Activated effector memory CD4-positive, alpha-beta T cell treated with Interleukin-2 at 50 U/mL for 16 hours (primary cell): ENCODE measurements around the gene MMRN1.

ENCODE experiments used
- DNase-seq: peaks from one replicate; pipeline ENCODE4 v3.0.0-alpha.2; 2020

Gene MMRN1, protein sequence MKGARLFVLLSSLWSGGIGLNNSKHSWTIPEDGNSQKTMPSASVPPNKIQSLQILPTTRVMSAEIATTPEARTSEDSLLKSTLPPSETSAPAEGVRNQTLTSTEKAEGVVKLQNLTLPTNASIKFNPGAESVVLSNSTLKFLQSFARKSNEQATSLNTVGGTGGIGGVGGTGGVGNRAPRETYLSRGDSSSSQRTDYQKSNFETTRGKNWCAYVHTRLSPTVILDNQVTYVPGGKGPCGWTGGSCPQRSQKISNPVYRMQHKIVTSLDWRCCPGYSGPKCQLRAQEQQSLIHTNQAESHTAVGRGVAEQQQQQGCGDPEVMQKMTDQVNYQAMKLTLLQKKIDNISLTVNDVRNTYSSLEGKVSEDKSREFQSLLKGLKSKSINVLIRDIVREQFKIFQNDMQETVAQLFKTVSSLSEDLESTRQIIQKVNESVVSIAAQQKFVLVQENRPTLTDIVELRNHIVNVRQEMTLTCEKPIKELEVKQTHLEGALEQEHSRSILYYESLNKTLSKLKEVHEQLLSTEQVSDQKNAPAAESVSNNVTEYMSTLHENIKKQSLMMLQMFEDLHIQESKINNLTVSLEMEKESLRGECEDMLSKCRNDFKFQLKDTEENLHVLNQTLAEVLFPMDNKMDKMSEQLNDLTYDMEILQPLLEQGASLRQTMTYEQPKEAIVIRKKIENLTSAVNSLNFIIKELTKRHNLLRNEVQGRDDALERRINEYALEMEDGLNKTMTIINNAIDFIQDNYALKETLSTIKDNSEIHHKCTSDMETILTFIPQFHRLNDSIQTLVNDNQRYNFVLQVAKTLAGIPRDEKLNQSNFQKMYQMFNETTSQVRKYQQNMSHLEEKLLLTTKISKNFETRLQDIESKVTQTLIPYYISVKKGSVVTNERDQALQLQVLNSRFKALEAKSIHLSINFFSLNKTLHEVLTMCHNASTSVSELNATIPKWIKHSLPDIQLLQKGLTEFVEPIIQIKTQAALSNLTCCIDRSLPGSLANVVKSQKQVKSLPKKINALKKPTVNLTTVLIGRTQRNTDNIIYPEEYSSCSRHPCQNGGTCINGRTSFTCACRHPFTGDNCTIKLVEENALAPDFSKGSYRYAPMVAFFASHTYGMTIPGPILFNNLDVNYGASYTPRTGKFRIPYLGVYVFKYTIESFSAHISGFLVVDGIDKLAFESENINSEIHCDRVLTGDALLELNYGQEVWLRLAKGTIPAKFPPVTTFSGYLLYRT

DNA sequence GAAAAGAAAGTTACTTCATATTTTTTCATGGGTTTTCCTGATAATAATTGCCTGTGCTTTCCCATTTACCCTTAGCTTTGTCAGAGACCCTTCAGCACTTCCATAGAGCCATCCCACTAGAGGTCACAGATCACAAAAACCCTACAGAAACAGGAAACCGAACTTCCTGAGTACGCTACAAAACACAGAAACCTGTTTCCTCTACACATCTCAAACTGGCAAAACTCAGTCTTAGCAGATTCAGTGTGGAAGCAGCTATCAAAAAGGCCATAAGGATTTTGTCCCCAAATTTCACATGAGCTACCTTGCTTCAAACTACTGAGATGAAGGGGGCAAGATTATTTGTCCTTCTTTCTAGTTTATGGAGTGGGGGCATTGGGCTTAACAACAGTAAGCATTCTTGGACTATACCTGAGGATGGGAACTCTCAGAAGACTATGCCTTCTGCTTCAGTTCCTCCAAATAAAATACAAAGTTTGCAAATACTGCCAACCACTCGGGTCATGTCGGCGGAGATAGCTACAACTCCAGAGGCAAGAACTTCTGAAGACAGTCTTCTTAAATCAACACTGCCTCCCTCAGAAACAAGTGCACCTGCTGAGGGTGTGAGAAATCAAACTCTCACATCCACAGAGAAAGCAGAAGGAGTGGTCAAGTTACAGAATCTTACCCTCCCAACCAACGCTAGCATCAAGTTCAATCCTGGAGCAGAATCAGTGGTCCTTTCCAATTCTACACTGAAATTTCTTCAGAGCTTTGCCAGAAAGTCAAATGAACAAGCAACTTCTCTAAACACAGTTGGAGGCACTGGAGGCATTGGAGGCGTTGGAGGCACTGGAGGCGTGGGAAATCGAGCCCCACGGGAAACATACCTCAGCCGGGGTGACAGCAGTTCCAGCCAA lies at the start of gene MMRN1:
Gene MMRN1 (plus strand): TSS at position 206 of the 902 bp plus-strand sequence. CDS start 118 bp downstream, at position 324.
- DNase-seq: no peak

DNA sequence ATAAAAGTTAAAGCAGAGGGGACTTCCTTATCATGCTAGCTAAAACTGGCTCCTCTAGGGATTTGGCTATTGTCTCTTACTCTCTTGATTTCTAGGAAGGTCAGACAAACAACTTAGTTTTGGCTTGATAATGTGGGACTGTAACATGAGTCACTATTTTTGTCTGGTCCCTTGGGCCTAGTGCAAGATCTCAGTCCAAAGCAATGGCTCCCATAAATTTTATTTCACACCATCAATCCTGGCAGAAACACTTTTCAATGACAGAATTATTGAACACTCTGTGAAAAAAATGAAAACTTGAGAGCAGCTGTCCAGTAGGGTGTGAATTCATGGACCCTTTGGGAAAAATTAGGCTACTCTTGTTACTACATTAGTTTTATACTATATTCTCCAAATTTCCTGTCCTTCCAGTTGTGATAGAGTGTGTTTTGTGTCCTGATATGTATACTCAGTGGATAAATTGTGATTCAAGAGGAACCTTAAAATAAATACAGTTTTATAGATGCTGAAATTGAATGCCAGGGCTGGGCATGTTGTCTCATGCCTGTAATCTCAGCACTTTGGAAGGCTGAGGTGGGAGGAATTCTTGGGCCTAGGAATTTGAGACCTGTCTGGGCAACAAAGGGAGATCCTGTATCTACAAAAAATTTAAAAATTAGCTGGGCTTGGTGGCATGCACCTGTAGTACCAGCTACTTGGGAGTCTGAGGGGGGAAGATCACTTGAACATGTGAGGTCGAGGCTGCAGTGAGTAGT lies 46.9 kb upstream of the MMRN1 start:
- no peak for DNase-seq

DNA sequence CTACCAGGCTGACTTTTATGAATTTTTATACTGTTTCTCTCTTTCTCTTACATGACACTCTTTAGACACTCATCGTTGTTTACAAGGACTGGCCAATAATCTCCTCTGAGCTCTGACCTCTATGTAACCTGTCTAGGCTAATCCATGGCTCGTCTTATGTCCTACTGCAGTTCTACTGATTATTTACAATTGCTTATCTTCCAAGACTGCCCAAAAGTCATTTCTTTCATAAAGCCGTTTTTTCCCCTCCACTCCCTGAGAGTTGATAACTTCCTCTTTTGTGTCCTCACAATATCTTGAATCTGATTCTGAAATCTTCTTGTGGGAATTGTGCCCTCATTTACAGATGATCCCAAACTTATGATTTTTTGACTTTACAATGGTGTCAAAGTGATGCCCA lies 39.4 kb upstream of the MMRN1 start:
- no peak for DNase-seq

DNA sequence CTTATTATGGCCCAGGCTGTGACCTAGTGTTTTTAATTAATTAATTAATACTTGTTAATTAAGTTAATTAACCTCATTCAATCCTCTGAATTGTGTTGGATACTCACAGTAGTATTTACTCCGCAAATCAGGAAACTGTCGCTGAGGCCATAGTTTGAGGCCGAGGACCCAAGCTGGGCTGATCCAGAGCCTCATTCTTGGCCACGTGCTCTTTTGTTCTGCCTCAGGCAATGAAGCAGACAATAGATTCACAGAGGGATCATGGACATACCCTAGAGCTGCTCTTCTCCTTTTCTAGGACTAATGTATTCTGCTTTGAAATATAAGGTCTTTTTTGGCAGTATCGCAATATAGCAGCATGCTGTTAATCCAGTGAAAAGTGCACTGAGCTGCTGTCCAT lies 33.7 kb upstream of the MMRN1 start:
- no peak for DNase-seq

DNA sequence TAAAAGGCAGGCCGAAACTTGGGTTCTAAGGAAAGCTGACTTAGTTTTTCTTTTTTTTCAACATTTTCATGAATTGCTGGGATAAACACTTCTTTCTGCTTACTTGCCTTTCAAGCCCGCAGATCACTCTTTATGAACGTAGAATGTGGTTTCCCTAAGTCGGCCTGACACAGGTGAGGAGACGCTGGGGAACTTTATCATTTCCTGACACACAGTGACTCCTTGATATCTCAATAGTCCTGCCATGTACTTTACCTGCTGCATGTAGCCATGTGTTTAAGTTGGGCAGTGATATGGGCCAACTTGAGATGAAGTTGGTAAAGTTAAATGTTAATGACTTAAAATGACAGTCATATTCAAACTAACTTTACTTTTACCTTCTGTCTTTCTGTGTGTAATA lies 31.1 kb upstream of the MMRN1 start:
- no peak for DNase-seq

DNA sequence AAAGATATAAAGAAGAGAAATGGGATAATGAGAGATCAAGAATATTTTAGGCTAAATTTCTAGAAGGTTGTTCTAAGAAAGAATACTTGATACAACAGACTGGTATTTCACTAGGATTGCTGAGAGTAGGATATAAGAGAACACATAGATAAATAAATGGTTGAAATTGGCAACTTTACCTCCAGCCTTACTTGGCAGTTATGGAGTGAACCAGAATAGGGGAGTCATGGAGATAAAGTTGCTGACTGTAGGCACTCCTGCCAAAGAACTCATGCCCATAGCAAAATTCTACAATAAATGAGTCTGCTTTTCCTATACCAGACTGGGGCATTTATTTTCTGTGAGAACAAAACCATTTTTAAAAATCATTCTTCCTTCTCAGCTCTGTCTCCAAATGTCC lies 26.4 kb upstream of the MMRN1 start:
- no peak for DNase-seq

DNA sequence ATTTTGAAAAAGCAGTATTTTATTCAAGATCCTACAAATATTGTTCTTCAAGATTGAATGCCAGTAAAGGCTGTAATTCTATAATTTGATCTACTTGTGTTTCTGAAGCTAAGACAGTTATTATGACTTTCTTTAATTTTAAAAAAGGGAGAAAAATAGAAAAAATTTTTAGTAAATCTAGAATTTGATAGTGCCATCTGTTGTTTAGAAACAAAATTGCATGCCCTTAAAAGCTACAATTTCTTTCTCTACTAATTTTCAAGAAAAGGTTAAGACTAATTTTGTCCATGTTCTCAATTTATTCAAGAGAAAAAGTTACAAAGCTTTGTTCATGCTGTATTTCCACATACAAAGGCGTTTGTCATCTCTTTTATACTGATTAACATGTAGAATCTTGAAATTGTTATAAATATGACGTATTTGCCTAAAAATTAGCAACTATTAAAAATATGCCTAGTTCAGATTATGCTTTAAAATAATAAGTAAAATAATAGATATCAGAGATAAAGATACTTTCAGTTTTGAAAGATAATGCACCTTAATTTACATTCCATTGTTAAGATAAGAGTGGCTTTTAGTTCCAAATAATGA lies 25.6 kb upstream of the MMRN1 start:
- DNase-seq: no peak

DNA sequence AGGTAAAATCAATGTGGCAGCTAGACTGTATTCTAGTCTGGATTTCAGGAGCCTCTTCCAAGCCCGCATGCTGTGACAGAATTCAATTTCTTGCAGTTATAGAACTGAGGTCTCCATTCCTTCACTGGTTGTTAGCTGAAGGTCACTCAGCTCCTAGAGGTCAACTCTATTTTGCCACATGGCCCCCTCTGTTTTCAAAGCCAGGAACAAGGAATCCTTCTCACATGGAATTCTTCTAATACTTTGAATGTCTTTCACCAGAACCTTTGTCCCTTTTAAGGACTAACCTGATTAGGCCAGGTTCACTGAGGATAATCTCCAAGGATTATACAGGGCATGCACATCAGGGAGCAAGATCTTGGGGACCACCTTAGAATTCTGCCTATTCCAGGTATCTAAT lies 23.4 kb upstream of the MMRN1 start:
- DNase-seq: no peak

DNA sequence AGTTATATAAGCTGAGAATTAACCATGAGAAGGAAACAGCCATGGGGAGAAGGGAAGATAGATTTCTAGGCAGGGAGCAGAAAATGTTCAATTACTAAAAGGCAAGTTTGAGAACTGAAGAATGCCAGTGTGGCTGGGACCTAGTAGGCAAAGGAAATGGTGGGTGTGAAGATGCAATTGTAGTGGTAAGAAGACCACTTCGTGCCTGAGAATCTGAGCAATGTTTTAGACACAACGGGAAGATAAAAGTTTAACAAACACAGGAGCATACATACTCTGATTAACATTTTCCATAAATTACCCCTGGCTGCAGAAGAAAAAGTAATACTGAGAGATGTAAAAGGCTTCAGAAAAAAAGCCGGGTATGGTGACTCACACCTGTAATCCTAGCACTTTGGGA lies 18.1 kb upstream of the MMRN1 start:
- DNase-seq: no peak

DNA sequence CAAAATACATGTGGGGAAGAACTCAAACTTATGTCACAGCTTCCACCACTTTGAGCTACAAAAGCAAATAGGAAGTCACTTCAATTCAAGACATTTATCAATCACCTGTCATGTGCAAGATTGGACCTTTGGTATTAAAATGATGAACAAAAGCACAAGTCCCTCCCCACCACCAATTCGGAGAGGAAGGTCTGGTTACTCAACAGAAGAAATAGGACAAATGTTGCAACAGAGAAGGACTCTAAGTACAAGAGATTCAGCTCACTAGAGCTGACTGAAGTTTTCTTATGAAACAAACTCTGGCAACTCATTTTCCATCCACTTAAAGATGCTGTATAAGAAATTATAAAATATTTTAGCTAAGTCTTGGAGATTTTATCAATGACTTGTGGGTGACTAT lies 16.0 kb upstream of the MMRN1 start:
- DNase-seq: no peak

DNA sequence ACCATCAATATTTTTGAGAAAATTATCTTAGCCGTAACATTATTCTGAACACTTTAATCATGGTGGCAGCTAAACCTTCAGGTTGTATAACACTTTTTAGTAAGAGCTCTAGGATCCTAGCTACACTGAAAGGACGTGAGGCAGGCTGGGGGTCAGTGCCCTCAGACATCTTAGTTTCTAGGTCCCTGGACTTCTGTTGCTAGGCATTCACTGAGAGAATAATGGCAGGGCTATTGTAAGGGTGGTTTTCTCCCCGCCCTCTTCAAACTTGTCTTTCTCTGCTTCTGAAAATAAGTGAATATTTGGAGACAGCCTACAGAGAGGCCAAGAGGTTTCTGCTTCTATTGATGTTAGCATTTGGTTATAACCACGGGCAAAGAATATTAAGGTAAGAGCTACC lies 15.4 kb upstream of the MMRN1 start:
- DNase-seq: no peak

DNA sequence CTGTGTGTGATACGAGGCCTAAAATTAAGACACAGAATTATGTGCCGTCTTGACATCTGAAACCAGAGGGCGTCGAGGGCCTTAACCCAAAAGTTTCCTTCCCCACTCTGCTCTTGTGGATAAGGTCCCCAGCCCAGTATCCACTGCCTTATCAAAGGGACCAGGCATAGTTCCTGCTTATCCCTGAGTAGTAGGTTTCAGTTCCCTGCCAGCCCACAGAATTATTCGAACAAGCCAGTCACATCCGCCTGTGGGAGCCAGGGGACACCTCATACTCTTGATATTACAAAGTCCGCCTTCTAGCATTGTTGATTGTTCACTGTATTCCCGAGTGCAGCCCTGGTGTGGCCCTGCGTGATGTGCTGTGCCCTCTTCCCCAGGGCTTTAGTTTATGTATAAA lies 5.4 kb upstream of the MMRN1 start:
- DNase-seq: no peak

DNA sequence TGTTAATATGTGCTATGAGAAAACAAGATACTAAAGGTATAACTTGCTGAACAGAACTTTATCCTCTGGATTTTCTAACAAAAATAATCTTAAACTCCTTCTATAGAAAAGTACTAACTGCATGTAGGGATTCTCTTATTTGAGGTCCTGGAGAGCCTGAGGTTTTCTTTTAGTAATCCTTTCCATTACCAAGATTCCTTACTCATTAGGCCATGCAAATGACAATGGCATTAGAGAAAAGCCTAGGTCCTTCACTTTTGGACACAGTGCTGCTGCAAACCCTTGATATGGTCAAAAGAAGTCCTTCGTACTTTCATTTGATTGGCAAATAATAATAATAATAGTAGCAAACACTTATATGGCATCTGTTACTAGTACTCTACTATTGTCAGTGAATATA lies 3.2 kb downstream of the MMRN1 start:
- no peak for DNase-seq

DNA sequence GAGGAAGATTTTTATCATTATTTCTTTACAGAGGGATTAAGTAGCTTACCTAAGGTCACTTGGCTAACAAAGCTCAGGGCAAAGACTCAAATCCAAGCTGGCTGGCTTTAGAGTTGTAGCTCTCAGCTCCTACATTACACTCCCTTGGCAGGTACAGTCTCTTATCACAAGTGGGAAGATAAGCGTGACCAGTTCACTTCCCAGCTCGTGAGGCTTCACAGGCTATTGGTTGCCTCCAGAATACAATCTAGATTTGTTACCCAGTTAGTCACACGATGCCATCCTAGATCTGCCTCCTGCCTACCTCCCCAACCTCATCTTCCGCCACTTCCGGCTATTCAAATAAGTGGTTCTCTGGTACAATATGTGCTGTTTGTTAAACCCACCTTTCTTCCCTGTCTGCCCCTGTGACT lies 3.7 kb downstream of the MMRN1 start:
- no peak for DNase-seq

DNA sequence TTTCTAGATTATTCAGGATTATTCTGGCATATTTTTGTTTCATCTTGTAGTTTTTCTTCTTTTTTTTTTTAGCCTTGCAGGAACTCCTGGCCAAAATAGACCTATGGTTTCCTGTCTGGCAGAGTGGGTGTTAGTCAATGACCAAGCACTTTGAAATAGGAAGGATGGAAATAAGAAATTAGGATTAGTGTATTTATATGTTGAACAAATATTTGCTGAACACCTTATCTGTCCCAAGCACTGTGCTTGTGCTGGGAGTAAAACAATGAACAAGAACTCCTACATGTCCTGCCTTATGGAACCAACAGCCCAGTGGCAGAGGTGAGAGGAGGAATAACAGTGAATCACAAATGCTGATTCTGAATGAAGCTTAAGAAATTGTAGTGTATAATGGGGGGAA lies 4.5 kb downstream of the MMRN1 start:
- no peak for DNase-seq

DNA sequence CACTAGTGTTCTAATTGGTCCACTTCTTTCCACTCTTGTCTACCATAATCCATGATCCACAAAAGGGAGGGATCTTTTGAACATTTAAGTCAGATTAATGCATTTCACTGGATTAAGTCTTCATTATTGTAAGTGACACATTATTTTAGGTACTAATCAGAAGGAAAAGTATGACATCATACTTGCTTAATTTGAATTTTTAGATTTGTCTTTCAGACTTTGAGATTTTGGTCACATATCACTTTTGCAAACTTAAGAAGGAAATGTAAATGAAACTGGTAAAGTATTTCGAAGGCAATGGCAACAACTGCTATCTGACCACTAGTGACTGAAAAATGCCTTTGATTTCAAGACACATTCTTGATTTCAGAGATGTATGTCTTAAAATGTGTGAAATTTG lies 5.2 kb downstream of the MMRN1 start:
- no peak for DNase-seq

DNA sequence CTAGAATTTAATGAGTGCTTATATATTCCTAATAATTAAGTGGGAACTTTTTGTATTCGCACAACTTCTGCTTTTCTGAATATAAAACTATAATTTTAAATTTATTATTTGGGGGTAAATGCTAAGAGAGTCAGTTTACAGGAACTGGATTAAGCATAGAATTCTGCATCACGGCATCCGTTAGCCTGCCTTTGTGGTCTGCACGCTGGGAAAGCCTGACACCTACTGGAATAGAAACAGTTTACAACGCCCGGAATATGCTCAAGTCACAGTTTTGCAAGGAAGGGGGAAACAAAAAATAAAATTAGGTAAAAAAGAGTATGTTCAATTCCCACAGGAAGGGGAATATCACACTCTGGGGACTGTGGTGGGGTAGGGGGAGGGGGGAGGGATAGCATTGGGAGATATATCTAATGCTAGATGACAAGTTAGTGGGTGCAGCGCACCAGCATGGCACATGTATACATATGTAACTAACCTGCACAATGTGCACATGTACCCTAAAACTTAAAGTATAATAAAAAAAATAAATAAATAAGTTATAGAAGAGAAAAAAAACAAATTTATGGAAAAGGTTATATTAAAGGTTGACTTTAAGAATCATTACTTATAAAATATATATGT lies 7.3 kb downstream of the MMRN1 start:
- DNase-seq: peak; percentile 21

DNA sequence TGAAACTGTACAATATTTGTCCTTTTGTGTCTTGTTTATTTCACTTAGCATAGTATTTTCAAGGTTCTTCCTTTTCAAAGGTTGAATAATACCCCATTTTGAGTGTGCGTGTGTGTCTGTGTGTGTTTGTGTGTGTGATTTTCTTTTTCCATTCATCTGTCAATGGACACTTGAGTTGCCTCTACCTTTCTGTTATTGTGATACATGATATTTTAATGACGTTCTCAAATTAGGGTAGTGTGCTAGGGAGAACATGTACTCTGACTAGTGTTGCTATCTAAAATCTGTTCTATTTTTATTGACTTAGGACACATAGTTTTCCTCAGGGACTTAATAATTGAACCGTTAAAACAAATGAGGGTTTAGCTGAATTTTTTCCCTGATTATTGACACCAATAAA lies 9.9 kb downstream of the MMRN1 start:
- no peak for DNase-seq

DNA sequence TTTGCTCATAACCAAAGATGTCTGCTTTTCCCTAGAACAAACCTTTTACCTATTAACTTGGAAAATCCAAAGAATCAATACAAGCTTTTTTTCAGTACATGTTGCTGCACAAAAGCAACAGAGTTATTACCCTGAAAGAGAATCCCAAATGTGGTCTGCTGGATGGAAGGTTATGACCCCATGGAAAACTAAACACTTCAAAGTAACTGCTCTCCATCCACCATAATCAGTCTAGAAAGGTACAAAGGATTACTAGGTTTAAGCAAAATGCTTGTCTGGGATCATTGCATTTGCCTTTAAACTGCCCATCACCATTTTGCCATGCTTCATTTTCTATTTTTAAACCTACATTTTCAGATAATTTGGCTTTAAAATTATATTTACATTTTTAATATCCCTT lies 11.7 kb downstream of the MMRN1 start:
- DNase-seq: no peak

DNA sequence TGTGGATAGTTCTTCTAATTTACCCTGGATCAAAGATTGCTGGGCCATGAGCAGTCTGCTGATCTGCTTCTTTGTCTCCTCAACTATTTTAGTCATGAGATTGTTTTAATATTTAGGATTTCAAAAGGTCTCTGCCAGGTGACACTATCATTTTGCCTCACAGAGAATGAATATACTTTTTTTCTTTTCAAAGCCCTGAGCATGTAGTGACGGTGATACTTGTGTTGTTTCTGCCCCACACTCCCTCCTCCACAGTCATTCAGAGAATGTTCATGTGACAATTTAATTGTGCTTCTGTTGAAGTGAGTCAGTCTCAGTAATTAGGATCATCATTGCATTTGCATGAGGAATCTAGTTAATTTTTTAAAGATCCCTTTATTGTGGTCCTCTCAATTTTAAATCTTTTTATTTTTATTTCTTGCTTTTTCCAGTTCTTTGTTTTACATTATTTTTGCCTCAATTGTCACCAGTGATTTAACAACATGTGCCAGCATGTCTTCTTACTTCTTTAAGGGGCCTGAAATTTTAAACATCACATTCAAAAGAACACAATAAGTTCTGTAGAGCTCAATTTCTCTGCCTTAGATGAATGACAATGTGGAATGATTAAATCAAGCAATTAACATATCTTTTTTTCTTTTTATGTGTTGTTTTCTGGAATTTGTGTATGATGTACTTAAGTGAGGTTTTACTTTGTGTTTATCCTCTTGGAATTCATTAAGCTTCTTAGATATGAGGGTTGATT lies 12.3 kb downstream of the MMRN1 start:
- no peak for DNase-seq
